CD4-positive, alpha-beta T cell treated with Interleukin-2 at 100 ng/mL for 4 hours (primary cell): Measurements from ENCODE around the gene USP24.
"Not testable (repeated sequence)": the region's sequence is repeated elsewhere in the genome, so short reads cannot be mapped to it uniquely, and the experiment has no call there.

ENCODE experiments used
- DNase-seq: peaks from one replicate; pipeline ENCODE4 v3.0.0-alpha.2; 2020; ENCODE audit warnings: low spot score

Gene USP24

DNA sequence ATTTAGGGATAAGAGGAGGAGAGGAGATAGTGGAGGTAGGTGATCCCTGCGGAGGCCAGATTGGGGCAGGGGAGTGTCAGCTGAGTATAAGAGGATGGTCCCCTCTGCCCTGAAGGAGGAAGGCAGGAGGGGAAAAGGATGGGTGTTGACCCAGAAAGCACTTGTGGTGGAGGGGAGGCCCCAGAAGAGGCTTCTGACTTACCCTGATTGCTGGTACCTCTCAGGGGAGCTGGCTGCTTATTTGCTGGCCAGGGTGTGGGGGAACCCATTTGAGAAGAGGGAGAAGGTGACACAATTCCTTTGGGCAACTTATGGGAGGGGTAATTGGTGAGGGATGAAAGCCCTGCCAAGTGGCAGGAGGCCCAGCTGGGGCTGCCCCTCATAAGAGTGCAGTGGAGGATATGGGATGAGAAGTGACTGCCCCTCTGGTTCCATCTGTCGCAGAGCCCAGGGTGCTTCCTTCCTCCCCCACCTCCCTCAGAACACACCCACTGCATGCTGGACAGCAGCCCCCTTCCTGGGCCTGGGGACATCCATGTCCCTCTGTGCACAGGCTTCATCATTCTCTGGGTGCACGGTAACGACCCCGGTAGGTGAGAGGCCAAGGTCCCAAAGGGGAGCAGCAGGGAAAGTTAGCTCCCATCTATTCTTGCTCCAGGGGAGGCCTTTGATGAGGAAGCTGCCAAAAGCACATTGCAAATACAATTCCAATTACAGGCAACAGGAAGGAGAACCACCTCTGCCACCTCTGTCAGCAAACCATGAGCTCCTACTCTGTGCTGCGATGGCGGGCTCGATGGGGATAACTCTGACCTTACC, 177.2 kb downstream of the USP24 start:
- no peak for DNase-seq

DNA sequence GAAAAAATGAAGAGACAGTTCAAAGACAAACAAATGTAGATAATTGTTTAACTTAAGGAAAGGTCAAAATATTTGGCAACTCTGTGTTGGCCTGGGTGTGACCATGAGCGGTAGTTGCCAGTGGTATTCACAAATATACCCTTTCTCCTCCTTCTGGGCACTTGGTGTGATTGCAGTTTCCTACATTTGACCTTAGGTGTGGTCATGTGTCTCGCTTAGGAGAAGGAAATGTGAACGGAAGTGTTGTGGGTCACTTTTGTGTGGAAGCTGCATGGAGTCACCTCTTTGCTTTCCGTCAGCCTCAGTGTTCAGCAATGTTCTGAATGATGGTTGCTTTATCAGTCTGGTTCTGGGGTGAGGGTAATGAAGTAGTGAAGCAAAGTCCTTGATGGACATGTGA, 179.3 kb downstream of the USP24 start:
- no peak for DNase-seq

DNA sequence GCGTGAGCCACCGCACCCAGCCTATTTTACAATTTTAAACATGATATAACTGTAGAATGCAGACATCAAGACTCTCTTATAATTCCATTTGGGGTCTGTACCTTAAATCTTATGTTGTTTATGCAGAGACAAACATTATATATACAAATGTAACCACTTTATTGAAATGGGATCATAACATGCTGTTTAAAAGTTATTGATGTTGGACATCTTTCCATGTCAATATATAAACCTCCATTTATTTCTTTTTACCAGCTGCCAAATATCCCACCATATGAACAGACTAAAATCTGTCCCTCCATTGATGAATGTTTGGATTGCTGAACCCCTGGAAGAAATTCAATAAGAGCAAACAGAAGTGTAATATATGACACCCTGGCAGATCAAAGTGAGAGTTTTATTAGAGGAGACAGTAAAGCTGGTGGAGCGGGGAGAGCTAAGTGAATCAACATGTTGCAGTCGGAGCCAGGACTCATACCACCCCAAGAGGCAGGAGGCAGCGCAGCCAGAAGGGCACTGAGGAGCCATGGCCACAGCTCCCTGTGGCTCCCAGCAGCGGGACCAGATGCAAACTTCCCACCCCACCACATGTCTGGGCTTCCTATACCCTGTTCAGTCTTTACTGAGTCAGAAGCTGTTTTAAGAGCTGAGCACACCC, 180.6 kb downstream of the USP24 start:
- no peak for DNase-seq

GRCh38 chr1:55033265-55033614, 181.9 kb downstream of the USP24 start:
- no peak for DNase-seq

DNA sequence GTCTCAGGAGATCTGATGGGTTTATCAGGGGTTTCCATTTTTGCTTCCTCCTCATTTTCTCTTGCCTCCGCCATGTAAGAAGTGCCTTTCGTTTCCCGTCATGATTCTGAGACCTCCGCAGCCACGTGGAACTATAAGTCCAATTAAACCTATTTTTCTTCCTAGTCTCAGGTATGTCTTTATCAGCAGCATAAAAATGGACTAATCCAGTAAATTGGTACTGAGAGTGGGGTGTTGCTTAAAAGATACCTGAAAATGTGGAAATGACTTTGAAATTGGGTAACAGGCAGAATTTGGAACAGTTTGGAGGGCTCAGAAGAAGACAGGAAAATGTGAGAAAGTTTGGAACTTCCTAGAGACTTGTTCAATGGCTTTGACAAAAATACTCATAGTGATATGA, 184.1 kb downstream of the USP24 start:
- not testable (repeated sequence) for DNase-seq

DNA sequence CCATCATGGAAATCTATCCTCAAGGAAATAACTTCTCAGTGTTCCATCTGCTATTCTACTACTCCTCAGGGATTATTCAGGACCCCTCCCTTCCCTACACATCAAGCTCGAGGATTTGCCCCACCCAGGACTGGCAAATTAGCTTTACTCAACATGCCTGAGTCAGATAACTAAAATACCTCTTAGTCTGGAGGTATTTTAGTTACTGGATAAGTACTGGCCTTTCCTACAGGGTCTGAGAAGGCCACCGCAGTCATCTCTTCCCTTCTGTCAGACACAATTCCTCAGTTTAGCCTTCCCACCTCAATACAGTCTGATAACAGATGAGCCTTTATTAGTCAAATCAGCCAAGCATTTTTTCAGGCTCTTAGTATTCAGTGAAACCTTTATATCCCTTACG, 188.5 kb downstream of the USP24 start:
- not testable (repeated sequence) for DNase-seq

DNA sequence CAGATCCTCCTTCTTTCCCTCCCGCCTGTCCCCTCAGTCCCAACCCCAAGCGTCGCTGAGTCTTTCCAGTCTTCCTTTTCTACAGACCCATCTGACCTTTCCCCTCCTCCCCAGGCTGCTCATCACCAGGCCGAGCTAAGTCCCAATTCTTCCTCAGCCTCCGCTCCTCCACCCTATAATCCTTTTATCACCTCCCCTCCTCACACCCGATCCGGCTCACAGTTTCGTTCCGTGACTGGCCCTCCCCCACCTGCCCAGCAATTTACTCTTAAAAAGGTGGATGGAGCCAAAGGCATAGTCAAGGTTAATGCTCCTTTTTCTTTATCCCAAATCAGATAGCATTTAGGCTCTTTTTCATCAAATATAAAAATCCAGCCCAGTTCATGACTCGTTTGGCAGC, 191.0 kb downstream of the USP24 start:
- DNase-seq: not testable (repeated sequence)

- DNase-seq: peak; percentile 54
These were observed 193.1 kb downstream of the USP24 start for GRCh38 chr1:55021942-55022546.

DNA sequence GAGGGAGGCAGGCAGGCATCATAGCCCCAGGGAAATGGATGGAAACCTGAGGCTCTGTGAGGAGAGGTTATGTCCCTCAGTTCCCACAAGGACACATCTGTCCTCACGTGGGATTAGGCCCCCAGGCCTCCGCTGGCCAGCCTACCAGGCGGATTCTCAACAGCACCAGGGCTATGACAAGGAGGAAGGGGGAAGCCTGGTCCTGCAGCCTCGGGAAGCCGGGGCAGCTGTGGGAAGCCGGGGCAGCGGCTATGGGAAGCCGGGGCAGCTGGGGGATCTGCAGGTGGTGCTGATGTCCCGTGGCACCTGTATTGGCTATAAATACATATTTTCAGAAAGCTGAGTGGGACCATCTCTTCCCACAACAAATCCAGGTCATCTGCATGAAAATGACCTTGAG, 196.8 kb downstream of the USP24 start:
- DNase-seq: no peak
